IPS-15b (cell line): ENCODE measurements around the gene KNTC1.

ENCODE experiments used
- H3K27me3 ChIP-seq: one replicate; pipeline ENCODE4 v1.6.1; 2013; ENCODE audit warnings: low read length; ENCODE audit not compliant: control insufficient read depth, insufficient read depth
- H3K36me3 ChIP-seq: one replicate; pipeline ENCODE4 v1.6.1; 2013; ENCODE audit warnings: low read length; ENCODE audit not compliant: control insufficient read depth, insufficient read depth
- H3K4me1 ChIP-seq: one replicate; pipeline ENCODE4 v1.6.1; 2013; ENCODE audit warnings: mild to moderate bottlenecking, low read length; ENCODE audit not compliant: control insufficient read depth, insufficient read depth
- H3K4me3 ChIP-seq: one replicate; pipeline ENCODE4 v1.5.1; 2013; ENCODE audit warnings: low read depth, low read length
- H3K9ac ChIP-seq: one replicate; pipeline ENCODE4 v1.6.1; 2013; ENCODE audit warnings: low read depth, mild to moderate bottlenecking, low read length
- H3K9me3 ChIP-seq: one replicate; pipeline ENCODE4 v1.6.1; 2013; ENCODE audit warnings: mild to moderate bottlenecking, low read length; ENCODE audit not compliant: control insufficient read depth, insufficient read depth

KNTC1 gene

DNA sequence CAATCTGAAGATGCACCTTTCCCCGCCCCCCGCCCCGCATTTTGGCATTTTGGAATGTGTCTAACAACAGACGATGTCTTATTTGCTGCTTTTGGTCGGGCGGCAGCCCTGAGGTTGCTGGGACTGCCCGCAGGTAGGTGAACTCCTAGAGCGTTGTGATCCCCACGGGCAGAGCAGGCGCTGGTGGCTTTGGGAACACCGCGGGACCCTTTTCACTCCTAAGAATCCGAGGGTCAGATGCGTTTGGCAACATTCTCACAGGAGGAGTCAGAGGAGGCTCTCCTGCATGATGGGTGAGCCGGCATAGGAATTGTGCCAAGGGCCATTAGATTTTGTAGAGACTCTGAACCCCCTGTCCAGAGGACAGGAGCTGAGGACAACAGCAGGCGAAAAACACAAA, 134.2 kb downstream of the KNTC1 start:
- Histone ChIP-seq H3K9me3 (no peaks in the 10 kb centered on the region), H3K36me3 (no peaks in the 10 kb centered on the region), H3K4me1 (no peaks in the 10 kb centered on the region), H3K9ac (no peak overlapping the region), H3K4me3 (no peak overlapping the region), H3K27me3 (no peaks in the 10 kb centered on the region)

DNA sequence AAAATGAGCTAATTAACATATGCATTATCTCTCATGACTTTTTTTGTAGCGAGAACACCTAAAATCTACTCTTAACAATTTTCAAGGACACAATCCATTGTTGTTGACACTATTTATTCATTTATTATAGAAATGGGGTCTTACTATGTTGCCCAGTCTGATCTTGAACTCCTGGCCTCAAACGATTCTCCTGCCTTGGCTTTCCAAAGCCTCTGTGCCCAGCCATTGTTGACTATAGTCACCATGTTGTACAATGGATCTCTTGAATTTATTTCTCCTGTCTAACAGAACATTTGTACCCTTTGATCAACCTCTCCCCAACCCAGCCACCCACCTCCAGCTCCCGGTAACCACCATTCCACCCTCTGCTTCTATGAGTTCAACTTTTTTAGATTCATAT, 134.9 kb downstream of the KNTC1 start:
- H3K4me1 ChIP-seq, result no peaks in the 10 kb centered on the region
- H3K9ac ChIP-seq, result no peak overlapping the region
- H3K27me3 ChIP-seq, result no peaks in the 10 kb centered on the region
- no peaks in the 10 kb centered on the region for H3K36me3 ChIP-seq
- H3K4me3 ChIP-seq, result no peak overlapping the region
- no peaks in the 10 kb centered on the region for H3K9me3 ChIP-seq

DNA sequence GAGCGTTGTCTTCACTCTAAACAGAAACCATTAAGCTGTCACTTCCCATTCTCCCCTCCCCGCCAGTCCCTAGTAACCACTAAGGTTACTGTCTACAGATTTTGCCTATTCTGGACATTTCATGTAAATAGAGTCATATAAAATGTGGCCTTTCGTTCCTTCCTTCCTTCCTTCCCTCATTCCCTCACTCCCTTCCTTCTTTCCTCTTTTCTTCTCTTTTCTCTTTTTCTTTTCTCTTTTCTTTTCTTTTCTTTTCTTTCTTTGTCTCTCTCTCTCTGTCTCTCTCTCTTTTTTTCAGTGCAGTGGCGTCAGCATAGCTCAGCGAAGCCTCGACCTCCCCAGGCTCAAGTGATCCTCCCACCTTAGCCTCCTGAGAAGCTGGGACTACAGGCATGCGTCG, 138.3 kb downstream of the KNTC1 start:
- Histone ChIP-seq H3K4me3 (no peak overlapping the region), H3K4me1 (no peaks in the 10 kb centered on the region), H3K9ac (no peak overlapping the region), H3K9me3 (no peaks in the 10 kb centered on the region), H3K36me3 (no peaks in the 10 kb centered on the region), H3K27me3 (no peaks in the 10 kb centered on the region)

DNA sequence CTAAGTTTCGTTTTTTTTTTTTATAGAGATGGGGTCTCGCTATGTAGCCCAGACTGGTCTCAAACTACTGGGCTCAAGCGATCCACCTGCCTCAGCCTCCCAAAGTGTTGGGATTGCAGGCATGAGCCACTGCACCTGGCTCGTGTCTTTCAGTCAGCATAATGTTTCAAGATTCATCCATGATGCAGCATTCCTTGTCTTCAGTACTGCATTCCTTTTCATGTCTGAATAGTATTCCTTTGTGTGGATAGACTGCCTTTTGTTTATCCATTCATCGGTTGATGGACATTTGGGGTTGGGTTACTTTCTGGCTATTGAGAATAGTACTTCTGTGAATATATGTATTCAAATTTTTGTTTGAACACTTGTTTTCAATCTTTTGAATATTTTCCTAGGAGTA, 138.7 kb downstream of the KNTC1 start:
- no peak overlapping the region for H3K4me3 ChIP-seq
- H3K9ac ChIP-seq, result no peak overlapping the region
- H3K4me1 ChIP-seq, result no peaks in the 10 kb centered on the region

DNA sequence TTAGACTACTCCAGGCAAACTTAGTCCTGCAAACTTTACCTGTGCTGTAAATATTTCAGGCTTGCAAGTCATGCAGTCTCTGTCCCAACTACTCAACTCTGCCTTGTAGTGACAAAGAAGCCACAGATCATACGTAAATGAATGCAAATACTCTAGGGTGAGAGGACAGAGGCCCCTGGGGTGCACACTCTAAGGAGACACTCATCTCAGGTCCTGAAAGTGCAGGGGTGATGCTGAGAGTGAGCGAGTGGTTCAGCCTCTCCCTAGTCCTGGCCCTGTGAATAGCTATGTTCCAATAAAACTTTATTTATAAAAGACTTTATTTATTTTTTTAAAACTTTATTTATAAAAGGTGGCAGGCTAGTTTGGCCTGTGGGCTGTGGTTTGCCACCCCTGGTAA, 141.2 kb downstream of the KNTC1 start:
- no peak overlapping the region for H3K9ac ChIP-seq
- no peaks in the 10 kb centered on the region for H3K27me3 ChIP-seq
- H3K9me3 ChIP-seq, result no peaks in the 10 kb centered on the region
- peaks cover 3% of the 10 kb centered on the region for H3K4me1 ChIP-seq
- no peaks in the 10 kb centered on the region for H3K36me3 ChIP-seq
- H3K4me3 ChIP-seq, result no peak overlapping the region

More for the DNA sequence above, 138.7 kb downstream of the KNTC1 start:
- no peaks in the 10 kb centered on the region for H3K36me3 ChIP-seq
- no peaks in the 10 kb centered on the region for H3K27me3 ChIP-seq
- no peaks in the 10 kb centered on the region for H3K9me3 ChIP-seq

DNA sequence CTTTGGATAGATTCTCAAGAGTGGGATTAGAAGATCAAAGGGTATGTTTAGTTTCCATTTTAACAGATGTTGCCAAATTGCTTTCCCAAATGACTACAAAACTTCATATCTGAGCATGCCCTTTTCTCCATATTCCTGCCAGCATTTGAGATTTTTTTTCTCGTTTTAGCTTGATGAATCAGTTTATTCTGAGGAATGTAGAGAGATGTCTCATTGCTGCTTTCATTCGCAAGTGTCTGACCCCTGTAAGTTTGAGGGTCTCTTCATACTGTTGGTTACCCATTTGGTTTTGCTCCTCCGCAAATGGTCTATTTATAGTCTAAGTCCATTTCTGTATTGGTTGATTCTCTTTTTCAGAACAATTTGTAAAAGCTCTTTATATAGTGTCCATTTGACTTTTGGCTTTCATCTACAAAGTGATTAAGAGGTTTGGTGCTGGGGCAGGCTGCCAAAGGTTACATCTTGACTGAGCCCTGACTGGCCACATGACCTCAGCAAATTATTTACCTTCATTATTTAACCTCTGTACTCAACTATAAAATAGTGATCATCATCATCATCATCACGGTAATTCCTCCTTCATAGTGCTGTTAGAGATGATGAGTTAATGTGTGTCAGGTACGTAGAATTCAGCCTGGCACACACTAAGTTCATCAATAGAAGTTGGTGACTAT, 142.5 kb downstream of the KNTC1 start:
- peaks cover 3% of the 10 kb centered on the region for H3K4me1 ChIP-seq
- no peak overlapping the region for H3K9ac ChIP-seq
- no peak overlapping the region for H3K4me3 ChIP-seq
- H3K9me3 ChIP-seq, result no peaks in the 10 kb centered on the region
- H3K27me3 ChIP-seq, result no peaks in the 10 kb centered on the region
- H3K36me3 ChIP-seq, result no peaks in the 10 kb centered on the region

DNA sequence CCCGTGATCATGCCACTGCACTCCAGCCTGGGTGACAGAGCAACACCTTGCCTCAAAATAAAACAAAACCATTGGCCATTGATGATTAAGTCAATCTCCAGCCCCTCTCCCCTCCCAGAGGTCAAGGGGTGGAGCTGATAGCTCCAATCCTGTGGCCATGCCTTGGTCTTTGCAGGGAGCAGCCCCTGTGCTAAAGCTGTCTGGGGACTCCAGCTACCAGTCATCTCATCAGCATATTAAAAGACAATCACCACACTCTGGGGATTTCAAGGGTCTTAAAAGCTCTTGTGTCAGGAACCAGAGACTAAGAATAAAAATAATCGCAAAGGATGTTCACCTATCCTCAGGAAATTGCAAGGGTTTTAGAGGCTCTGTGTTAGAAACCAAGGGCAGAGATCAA, 145.5 kb downstream of the KNTC1 start:
- Histone ChIP-seq H3K4me3 (no peak overlapping the region), H3K36me3 (no peaks in the 10 kb centered on the region), H3K4me1 (peaks cover 3% of the 10 kb centered on the region), H3K9ac (no peak overlapping the region), H3K9me3 (no peaks in the 10 kb centered on the region), H3K27me3 (no peaks in the 10 kb centered on the region)
